ENCODE results near the gene AXIN2.
A peak's percentile ranks its signal among the peaks of the same experiment; 100 is the strongest.

AXIN2 gene

GRCh38 chr17:65576939-65577338 is 15.5 kb upstream of the AXIN2 start:
- DNase-seq, result no peak

- no peak for DNase-seq
Measured at GRCh38 chr17:65573282-65573602, 11.8 kb upstream of the AXIN2 start.

- DNase-seq, result peak; percentile 31
Measured at GRCh38 chr17:65572581-65573281, 11.3 kb upstream of the AXIN2 start.

GRCh38 chr17:65572186-65572580 is 10.7 kb upstream of the AXIN2 start:
- no peak for DNase-seq

GRCh38 chr17:65568918-65569317 is 7.5 kb upstream of the AXIN2 start:
- DNase-seq, result no peak

- DNase-seq, result no peak
Measured at GRCh38 chr17:65567566-65567965, 6.1 kb upstream of the AXIN2 start.

GRCh38 chr17:65565559-65565958 is 4.1 kb upstream of the AXIN2 start:
- DNase-seq, result no peak

- DNase-seq, result peak; percentile 36
Measured at GRCh38 chr17:65564793-65565192, 3.3 kb upstream of the AXIN2 start.

GRCh38 chr17:65562206-65562531 is 721 bp upstream of the AXIN2 start:
- DNase-seq, result no peak

- DNase-seq, result peak; percentile 71
Measured at GRCh38 chr17:65560628-65561451, 608 bp downstream of the AXIN2 start.

- DNase-seq, result peak; percentile 82
Measured at GRCh38 chr17:65559804-65560627, 1.4 kb downstream of the AXIN2 start.

GRCh38 chr17:65559461-65559803 is 2.0 kb downstream of the AXIN2 start:
- DNase-seq, result peak; percentile 62

GRCh38 chr17:65558683-65559460 is 2.6 kb downstream of the AXIN2 start:
- no peak for DNase-seq

- DNase-seq, result no peak
Measured at GRCh38 chr17:65558311-65558682, 3.2 kb downstream of the AXIN2 start.

GRCh38 chr17:65557349-65558310 is 3.8 kb downstream of the AXIN2 start:
- no peak for DNase-seq

GRCh38 chr17:65556910-65557348 is 4.5 kb downstream of the AXIN2 start:
- DNase-seq, result no peak

- DNase-seq, result peak; percentile 79
Measured at GRCh38 chr17:65556014-65556909, 5.2 kb downstream of the AXIN2 start.

- DNase-seq, result no peak
Measured at GRCh38 chr17:65554553-65555223, 6.8 kb downstream of the AXIN2 start.

- no peak for DNase-seq
Measured at GRCh38 chr17:65553646-65554552, 7.5 kb downstream of the AXIN2 start.

Data from retina (tissue), 1 donor.